ENCODE results near the gene THAP12. TPM values are rescaled to one million over a fixed set of nuclear protein-coding genes. Genes with fewer than 3 reads are reported as not detected.
"Not testable (repeated sequence)": the region's sequence is repeated elsewhere in the genome, so short reads cannot be mapped to it uniquely, and the experiment has no call there.

The THAP12 gene
- total RNA-seq, 4 donors from 2014 or later, result 6.4 to 26.9 (median 17.4) TPM

- Histone ChIP-seq H3K9me3 (no peaks in the 10 kb centered on the region), H3K36me3 (no peaks in the 10 kb centered on the region), H3K4me1 (no peaks in the 10 kb centered on the region), H3K4me3 (no peak overlapping the region), H3K27ac (no peak overlapping the region), H3K27me3 (peaks cover 0 to 37% (median 0%) of the 10 kb centered on the region in 4 donors)
- no peak for DNase-seq
- WGBS, 2 donors, result 48 to 53% methylated on average over 3 of the region's 3 CpGs
- intact Hi-C loops (cut with DNase I), result no loop called here
- peak in 1 of 6 experiments; percentile 21 for TF ChIP-seq CTCF (IDR thresholded peaks at IDR 0.05)
- no peak for TF ChIP-seq POLR2A (IDR thresholded peaks at IDR 0.05)
These were observed 39.0 kb upstream of the THAP12 start for GRCh38 chr11:76419896-76420295.

- H3K4me1 ChIP-seq, result no peaks in the 10 kb centered on the region
- intact Hi-C loops (cut with DNase I), result no loop called here
These were observed 34.1 kb upstream of the THAP12 start for GRCh38 chr11:76415073-76415472.

DNA sequence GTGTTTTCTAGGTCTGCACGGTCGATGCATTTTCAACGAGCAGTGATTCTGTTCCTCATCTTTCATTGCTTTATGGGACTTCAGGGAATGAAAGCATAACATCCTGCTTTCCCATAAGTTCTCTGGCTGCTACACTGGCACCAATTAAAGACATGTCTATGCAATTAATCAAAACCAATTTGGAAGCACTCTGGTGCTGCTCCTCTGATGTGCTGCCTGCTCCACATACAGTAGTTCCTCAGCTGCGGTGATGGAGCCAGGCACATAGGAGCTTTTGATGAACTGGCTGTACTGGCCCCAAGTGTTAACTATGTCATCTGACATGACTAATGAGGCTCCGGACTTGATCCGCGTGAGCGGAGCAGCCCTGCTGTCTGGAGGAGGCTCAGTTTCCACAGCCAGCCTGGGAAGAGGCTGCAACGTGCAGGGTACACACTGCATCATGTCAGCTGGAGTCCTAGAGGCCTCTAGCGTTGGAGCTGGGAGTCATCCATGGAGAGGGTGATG lies 30.0 kb upstream of the THAP12 start:
- TF ChIP-seq CTCF (IDR thresholded peaks at IDR 0.05) (no peak), POLR2A (IDR thresholded peaks at IDR 0.05) (no peak)
- Histone ChIP-seq H3K27ac (no peak overlapping the region), H3K36me3 (no peaks in the 10 kb centered on the region), H3K9me3 (no peaks in the 10 kb centered on the region), H3K27me3 (peaks cover 0 to 21% (median 0%) of the 10 kb centered on the region in 4 donors), H3K4me3 (no peak overlapping the region), H3K4me1 (no peaks in the 10 kb centered on the region)
- WGBS, 2 donors, result 60 to 84% methylated on average over 8 to 9 of the region's 10 CpGs
- no peak for DNase-seq
- intact Hi-C loops (cut with DNase I), result no loop called here

More at GRCh38 chr11:76415073-76415472, 34.1 kb upstream of the THAP12 start:
- Histone ChIP-seq H3K27me3 (peaks cover 0 to 38% (median 0%) of the 10 kb centered on the region in 4 donors), H3K9me3 (no peaks in the 10 kb centered on the region), H3K27ac (no peak overlapping the region), H3K4me3 (no peak overlapping the region), H3K36me3 (no peaks in the 10 kb centered on the region)
- TF ChIP-seq POLR2A (IDR thresholded peaks at IDR 0.05), result no peak
- no peak for TF ChIP-seq CTCF (IDR thresholded peaks at IDR 0.05)
- DNase-seq, result no peak

GRCh38 chr11:76408171-76408965 lies 27.4 kb upstream of the THAP12 start:
- no peak overlapping the region for H3K27ac ChIP-seq
- H3K4me1 ChIP-seq, result no peaks in the 10 kb centered on the region
- 58 to 63% methylated on average over 7 of the region's 7 CpGs for WGBS, 2 donors
- H3K9me3 ChIP-seq, result no peaks in the 10 kb centered on the region
- no peaks in the 10 kb centered on the region for H3K36me3 ChIP-seq
- no peak overlapping the region for H3K4me3 ChIP-seq
- no peak for DNase-seq
- TF ChIP-seq CTCF (IDR thresholded peaks at IDR 0.05) (no peak), POLR2A (IDR thresholded peaks at IDR 0.05) (no peak)
- peaks cover 0 to 18% (median 0%) of the 10 kb centered on the region in 4 donors for H3K27me3 ChIP-seq
- intact Hi-C loops (cut with DNase I), result no loop called here

DNA sequence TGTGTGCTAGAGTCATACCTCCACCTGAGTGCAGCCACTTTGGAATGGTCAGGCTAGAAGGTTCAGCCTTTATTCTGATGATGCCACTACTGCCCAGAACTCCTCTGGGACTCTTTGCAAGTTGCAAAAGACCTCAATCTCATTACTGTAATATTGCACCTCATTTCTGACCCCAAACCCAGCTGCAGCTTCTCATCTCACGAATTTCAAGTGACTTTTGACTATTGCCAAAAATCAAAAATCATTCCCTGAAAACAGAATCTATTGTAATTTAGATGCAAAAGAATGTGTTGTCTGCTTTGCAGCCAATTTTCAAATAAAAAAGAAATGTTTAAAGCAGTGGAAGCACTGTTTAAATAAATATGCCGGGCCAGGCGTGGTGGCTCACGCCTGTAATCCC lies 25.4 kb upstream of the THAP12 start:
- H3K27me3 ChIP-seq, result peaks cover 0 to 16% (median 0%) of the 10 kb centered on the region in 4 donors
- H3K4me1 ChIP-seq, result no peaks in the 10 kb centered on the region
- DNase-seq, result no peak
- no peak overlapping the region for H3K27ac ChIP-seq
- WGBS, 2 donors, result 91 to 95% methylated on average over 4 of the region's 4 CpGs
- H3K9me3 ChIP-seq, result no peaks in the 10 kb centered on the region
- intact Hi-C loops (cut with DNase I), result no loop called here
- H3K4me3 ChIP-seq, result no peak overlapping the region
- no peaks in the 10 kb centered on the region for H3K36me3 ChIP-seq
- TF ChIP-seq CTCF (IDR thresholded peaks at IDR 0.05) (no peak), POLR2A (IDR thresholded peaks at IDR 0.05) (no peak)

GRCh38 chr11:76401484-76401883 lies 20.6 kb upstream of the THAP12 start:
- H3K4me3 ChIP-seq; H3K4me1 ChIP-seq; H3K9me3 ChIP-seq; DNase-seq; H3K27me3 ChIP-seq; intact Hi-C loops (cut with DNase I); H3K36me3 ChIP-seq; H3K27ac ChIP-seq: not testable (repeated sequence)
- WGBS, 2 donors, result 79 to 81% methylated on average over 7 to 8 of the region's 8 CpGs
